GM23248 (cell line): Measurements from ENCODE around the gene MEX3A. TPM values are rescaled to one million over a fixed set of nuclear protein-coding genes. Genes with fewer than 3 reads are reported as not detected.
"Not testable (repeated sequence)": the region's sequence is repeated elsewhere in the genome, so short reads cannot be mapped to it uniquely, and the experiment has no call there.

Experiments used
- DNase-seq: peaks from one replicate; pipeline ENCODE4 v3.0.0-alpha.2; 2015
- H2AFZ ChIP-seq: fragments of 200-600 bp; sonication (generic); 2 replicates; pipeline ENCODE4 v1.6.1; 2016; ENCODE audit warnings: antibody characterized with exemption
- H3F3A ChIP-seq: fragments of 200-600 bp; sonication (generic); 2 replicates; pipeline ENCODE4 v1.6.1; 2016; ENCODE audit warnings: mild to moderate bottlenecking, antibody characterized with exemption, mixed run types; ENCODE audit not compliant: insufficient read depth
- H3K27ac ChIP-seq: fragments of 200-600 bp; sonication (generic); 2 replicates; pipeline ENCODE4 v1.5.1; 2016; ENCODE audit warnings: mild to moderate bottlenecking
- H3K27me3 ChIP-seq: fragments of 200-600 bp; sonication (generic); replicated peaks from 2 replicates; pipeline ENCODE4 v1.6.1; 2016; ENCODE audit warnings: mild to moderate bottlenecking; ENCODE audit not compliant: insufficient read depth
- H3K36me3 ChIP-seq: fragments of 200-600 bp; sonication (generic); 2 replicates; pipeline ENCODE4 v1.6.1; 2016; ENCODE audit warnings: low read depth, mild to moderate bottlenecking
- H3K4me1 ChIP-seq: fragments of 200-600 bp; sonication (generic); 2 replicates; pipeline ENCODE4 v1.6.1; 2016; ENCODE audit warnings: mild to moderate bottlenecking; ENCODE audit not compliant: insufficient read depth
- H3K4me2 ChIP-seq: fragments of 200-600 bp; sonication (generic); one replicate; pipeline ENCODE4 v1.6.1; 2016; ENCODE audit warnings: mild to moderate bottlenecking; ENCODE audit not compliant: unreplicated experiment
- H3K4me3 ChIP-seq: fragments of 200-600 bp; sonication (generic); 2 replicates; pipeline ENCODE4 v1.5.1; 2016; ENCODE audit warnings: mild to moderate bottlenecking
- H3K79me2 ChIP-seq: fragments of 200-600 bp; sonication (generic); 2 replicates; pipeline ENCODE4 v1.6.1; 2016; ENCODE audit warnings: mild to moderate bottlenecking; ENCODE audit not compliant: insufficient read depth
- H3K9ac ChIP-seq: fragments of 200-600 bp; sonication (generic); 2 replicates; pipeline ENCODE4 v1.6.1; 2016; ENCODE audit warnings: mild to moderate bottlenecking
- H3K9me2 ChIP-seq: fragments of 200-600 bp; sonication (generic); 2 replicates; pipeline ENCODE4 v1.6.1; 2016; ENCODE audit warnings: mixed run types, mild to moderate bottlenecking, moderate library complexity; ENCODE audit not compliant: insufficient read depth
- H3K9me3 ChIP-seq: fragments of 200-600 bp; sonication (generic); one replicate; pipeline ENCODE4 v1.6.1; 2017; ENCODE audit warnings: low read depth
- H4K20me1 ChIP-seq: fragments of 200-600 bp; sonication (generic); 2 replicates; pipeline ENCODE4 v1.6.0; 2016; ENCODE audit not compliant: insufficient read depth
- EZH2 ChIP-seq: fragments of 200-600 bp; sonication (generic); IDR thresholded peaks from 2 replicates; pipeline ENCODE4 v1.6.1; 2018; ENCODE audit warnings: antibody characterized with exemption, mild to moderate bottlenecking; ENCODE audit not compliant: insufficient read depth, poor library complexity, severe bottlenecking
- EZH2phosphoT487 ChIP-seq: fragments of 200-600 bp; sonication (generic); IDR thresholded peaks from 2 replicates; pipeline ENCODE4 v1.6.1; 2018; ENCODE audit warnings: antibody characterized with exemption, moderate library complexity, mild to moderate bottlenecking, low read depth; ENCODE audit not compliant: insufficient read depth
- WGBS, 2 experiments: methylation state at CpG; one replicate each; pipeline ENCODE4 v1.1.6; 2015 to 2017; ENCODE audit warnings: low lambda C conversion rate in 2 of 2, low coverage in 1 of 2; ENCODE audit errors: missing lambda C conversion rate in 2 of 2; 5-methylcytosine and 5-hydroxymethylcytosine counted together
- in situ Hi-C: fragments of 300-500 bp; cut with MboI; formaldehyde crosslinking; loops from 2 replicates; pipeline ENCODE4 v1.15.0; 2020
- polyA plus RNA-seq: library from polyadenylated mRNA; unstranded; fragments of >200 nt; fragmentation: Nextera tagmentation; extraction: Ambion mirVana; gene quantifications from 2 replicates; pipeline ENCODE4 v1.2.1, GENCODE V29; 2016
- total RNA-seq: library from RNA; depleted of rRNA; stranded (reverse); fragments of >200 nt; shearing (Covaris generic); gene quantifications from 2 replicates; pipeline ENCODE4 v1.2.3, GENCODE V29; 2014

MEX3A gene
- total and polyA plus RNA-seq, 2 experiments from 2014 or later, result 0.05 to 0.22 TPM

DNA sequence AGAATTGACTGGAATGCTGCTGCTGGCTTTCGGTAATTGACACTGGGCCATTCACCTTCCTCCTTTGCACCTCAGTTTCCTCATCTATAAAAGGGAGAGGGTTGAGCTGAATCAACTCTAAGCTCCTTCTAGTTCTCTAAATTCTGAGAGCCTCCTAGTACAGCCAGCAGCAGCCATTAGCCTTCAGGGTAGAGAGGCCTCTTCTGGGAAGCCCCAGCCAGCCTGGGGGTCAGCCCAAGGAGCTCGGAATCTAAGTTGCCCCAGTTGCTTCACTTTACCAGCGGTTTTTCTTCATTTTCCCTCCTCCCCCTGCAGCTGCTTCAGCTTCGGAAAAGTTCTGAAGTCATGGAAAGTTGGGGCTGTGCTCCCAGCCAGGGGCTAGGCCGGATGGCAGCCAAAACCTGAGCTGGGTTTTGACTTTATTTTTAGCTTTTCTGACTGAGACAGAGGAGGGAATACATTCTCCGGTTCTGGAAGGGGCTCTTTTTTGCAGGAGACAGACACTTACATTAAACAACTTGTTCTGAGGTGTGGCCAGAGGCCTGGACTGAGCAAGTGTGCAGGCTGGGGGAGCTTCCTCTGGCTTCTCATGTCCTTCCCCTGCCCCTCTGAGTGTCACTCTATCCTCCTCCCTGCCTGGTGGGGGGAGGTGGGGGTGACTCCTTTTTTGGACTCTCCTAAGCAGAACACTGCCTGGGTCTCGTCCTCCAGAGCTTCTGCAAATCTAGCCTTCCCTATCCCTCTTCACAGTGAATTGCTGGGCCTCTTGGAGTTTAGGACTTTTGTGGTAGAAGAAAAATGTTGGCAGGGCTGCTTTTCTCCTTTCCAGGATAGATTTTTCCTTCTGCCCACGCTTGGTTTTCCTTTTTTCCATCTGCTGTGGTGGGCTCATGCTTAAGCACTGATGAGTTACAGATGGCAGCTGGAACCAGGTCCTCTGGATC lies 46.7 kb upstream of the MEX3A start:
- peak overlapping the region; percentile 100 for H3K9ac ChIP-seq
- no peaks in the 10 kb centered on the region for H3K9me3 ChIP-seq
- peak overlapping the region; percentile 98 for H3K4me2 ChIP-seq
- H3K4me3 ChIP-seq, result peak overlapping the region; percentile 58
- H2AFZ ChIP-seq, result no peak overlapping the region
- TF ChIP-seq EZH2 (no peak), EZH2phosphoT487 (no peak)
- H3K79me2 ChIP-seq, result peaks cover 90% of the 10 kb centered on the region
- peaks cover 59% of the 10 kb centered on the region for H3K4me1 ChIP-seq
- H4K20me1 ChIP-seq, result no peaks in the 10 kb centered on the region
- peaks cover 39% of the 10 kb centered on the region for H3K36me3 ChIP-seq
- WGBS, 2 experiments, result 1 to 3% methylated on average over 8 of the region's 8 CpGs
- in situ Hi-C loops, result no loop called here
- H3K27me3 ChIP-seq, result no peaks in the 10 kb centered on the region
- peak; percentile 81 for DNase-seq
- H3K27ac ChIP-seq, result peak overlapping the region; percentile 100
- no peaks in the 10 kb centered on the region for H3K9me2 ChIP-seq
- H3F3A ChIP-seq, result peaks cover 69% of the 10 kb centered on the region

DNA sequence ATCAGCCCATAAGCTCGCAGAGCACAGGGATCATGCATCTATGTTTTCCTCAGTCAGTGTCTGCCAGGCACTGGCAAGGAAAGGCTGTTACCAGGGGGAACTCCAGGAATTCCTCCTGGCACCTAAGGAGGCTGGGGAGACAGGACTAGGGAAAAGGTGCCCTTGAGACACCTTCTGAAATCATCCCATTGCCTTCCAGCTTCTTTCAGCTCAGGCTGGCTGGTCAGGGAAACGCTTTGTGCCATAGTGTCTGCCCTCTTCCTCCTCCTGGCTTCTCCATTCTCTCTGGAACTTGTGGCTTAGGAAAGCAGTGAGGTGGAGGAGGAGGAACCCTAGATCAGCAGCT lies 46.0 kb upstream of the MEX3A start:
- no peaks in the 10 kb centered on the region for H4K20me1 ChIP-seq
- H3K36me3 ChIP-seq, result peaks cover 32% of the 10 kb centered on the region
- H3K27me3 ChIP-seq, result no peaks in the 10 kb centered on the region
- H3K4me3 ChIP-seq, result peak overlapping the region; percentile 58
- DNase-seq, result peak; percentile 43
- peaks cover 65% of the 10 kb centered on the region for H3K4me1 ChIP-seq
- peak overlapping the region; percentile 98 for H3K4me2 ChIP-seq
- TF ChIP-seq EZH2 (no peak), EZH2phosphoT487 (no peak)
- 3 to 5% methylated on average over 2 of the region's 2 CpGs for WGBS, 2 experiments
- H3K27ac ChIP-seq, result peak overlapping the region; percentile 100
- in situ Hi-C loops, result no loop called here
- H2AFZ ChIP-seq, result no peak overlapping the region
- H3K9me2 ChIP-seq, result no peaks in the 10 kb centered on the region
- H3K79me2 ChIP-seq, result peaks cover 90% of the 10 kb centered on the region
- H3F3A ChIP-seq, result peaks cover 67% of the 10 kb centered on the region
- peak overlapping the region; percentile 100 for H3K9ac ChIP-seq
- no peaks in the 10 kb centered on the region for H3K9me3 ChIP-seq

DNA sequence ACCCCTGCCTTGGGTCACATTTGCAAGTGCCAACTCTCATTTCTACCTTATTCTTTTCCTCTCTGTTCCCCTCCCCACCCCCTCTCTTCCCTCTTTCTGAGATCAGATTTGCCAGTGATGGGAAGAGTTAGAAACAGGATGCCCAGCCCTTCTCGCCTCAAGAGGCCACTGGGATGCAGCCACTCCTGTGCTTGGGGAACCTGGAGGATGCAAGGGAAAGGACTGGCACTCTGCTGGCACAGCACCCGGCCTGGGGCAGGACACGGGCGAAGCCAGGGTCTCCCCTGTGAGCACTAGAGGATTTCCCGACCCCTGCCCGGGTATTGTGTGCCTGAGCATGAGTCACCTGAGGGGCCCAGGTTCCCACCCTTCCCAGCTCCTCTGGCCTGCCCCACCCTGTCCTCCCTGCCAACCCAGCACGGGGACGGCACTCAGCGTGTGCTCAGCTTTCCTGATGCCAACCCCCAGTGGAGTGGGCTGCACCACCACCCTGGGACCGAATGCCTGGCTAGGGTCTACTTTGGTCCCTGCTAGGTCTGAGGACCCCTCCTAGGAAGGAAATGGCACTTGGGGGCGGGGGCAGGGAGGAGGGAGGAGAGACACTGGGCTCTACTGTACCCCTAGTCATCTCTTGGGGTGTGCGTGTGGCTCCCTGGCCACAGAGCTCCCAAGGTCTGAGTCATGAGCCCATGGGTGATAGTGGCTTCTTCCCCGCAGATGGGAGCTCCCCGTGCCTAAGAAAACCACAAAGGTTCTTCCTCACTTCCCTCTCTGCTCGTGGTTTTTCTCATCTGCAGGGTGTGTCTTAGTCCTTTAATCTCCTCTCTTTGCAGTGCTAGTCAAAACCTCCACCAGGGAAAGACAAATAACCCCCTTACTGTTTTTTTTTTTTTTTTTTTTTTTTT lies 44.6 kb upstream of the MEX3A start:
- H3K9ac ChIP-seq, result peak overlapping the region; percentile 100
- no peak for TF ChIP-seq EZH2
- no peak for TF ChIP-seq EZH2phosphoT487

GRCh38 chr1:156126043-156126629 lies 43.9 kb upstream of the MEX3A start:
- Histone ChIP-seq H2AFZ (no peak overlapping the region), H3K9me3 (no peaks in the 10 kb centered on the region), H3K79me2 (peaks cover 90% of the 10 kb centered on the region), H4K20me1 (no peaks in the 10 kb centered on the region), H3K4me1 (peaks cover 87% of the 10 kb centered on the region), H3K9me2 (no peaks in the 10 kb centered on the region), H3K27me3 (no peaks in the 10 kb centered on the region), H3K36me3 (peaks cover 16% of the 10 kb centered on the region), H3K4me3 (peak overlapping the region; percentile 63), H3K9ac (peak overlapping the region; percentile 100), H3K27ac (peak overlapping the region; percentile 100), H3F3A (peaks cover 71% of the 10 kb centered on the region), H3K4me2 (peak overlapping the region; percentile 98)
- DNase-seq, result peak; percentile 98
- 2 to 4% methylated on average over 11 of the region's 11 CpGs for WGBS, 2 experiments
- in situ Hi-C loops, result no loop called here
- TF ChIP-seq EZH2, result no peak
- no peak for TF ChIP-seq EZH2phosphoT487

More for the DNA sequence above, 44.6 kb upstream of the MEX3A start:
- in situ Hi-C loops, result no loop called here
- Histone ChIP-seq H3K9me2 (no peaks in the 10 kb centered on the region), H3K9me3 (no peaks in the 10 kb centered on the region), H3F3A (peaks cover 69% of the 10 kb centered on the region), H3K79me2 (peaks cover 90% of the 10 kb centered on the region), H4K20me1 (no peaks in the 10 kb centered on the region), H3K27me3 (no peaks in the 10 kb centered on the region), H2AFZ (no peak overlapping the region), H3K4me1 (peaks cover 79% of the 10 kb centered on the region), H3K4me2 (peak overlapping the region; percentile 98), H3K4me3 (peak overlapping the region; percentile 63), H3K27ac (peak overlapping the region; percentile 100), H3K36me3 (peaks cover 24% of the 10 kb centered on the region)
- 1 to 6% methylated on average over 14 to 15 of the region's 15 CpGs for WGBS, 2 experiments
- DNase-seq, result peak; percentile 98

DNA sequence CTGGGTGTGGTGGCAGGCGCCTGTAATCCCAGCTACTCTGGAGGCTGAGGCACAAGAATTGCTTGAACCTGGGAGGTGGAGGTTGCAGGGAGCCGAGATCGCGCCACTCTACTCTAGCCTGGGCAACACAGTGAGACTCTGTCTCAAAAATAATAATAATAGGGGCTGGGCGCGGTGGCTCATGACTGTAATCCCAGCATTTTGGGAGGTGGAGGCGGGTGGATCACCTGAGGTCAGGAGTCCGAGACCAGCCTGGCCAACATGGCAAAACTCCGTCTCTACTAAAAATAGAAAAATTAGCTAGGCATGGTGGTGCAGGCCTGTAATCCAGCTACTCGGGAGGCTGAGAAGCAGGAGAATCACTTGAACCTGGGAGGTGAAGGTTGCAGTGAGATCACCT lies 43.3 kb upstream of the MEX3A start:
- in situ Hi-C loops, H4K20me1 ChIP-seq, H3K9me2 ChIP-seq, H3K9me3 ChIP-seq, H2AFZ ChIP-seq, H3K27me3 ChIP-seq: not testable (repeated sequence)
- peak overlapping the region; percentile 98 for H3K4me2 ChIP-seq
- WGBS, 2 experiments, result 24 to 30% methylated on average over 10 of the region's 10 CpGs
- H3K9ac ChIP-seq, result peak overlapping the region; percentile 100
- peaks cover 90% of the 10 kb centered on the region for H3K79me2 ChIP-seq
- H3F3A ChIP-seq, result peaks cover 75% of the 10 kb centered on the region
- peak; percentile 33 for DNase-seq
- peaks cover 90% of the 10 kb centered on the region for H3K4me1 ChIP-seq
- peak overlapping the region; percentile 100 for H3K27ac ChIP-seq
- peak overlapping the region; percentile 100; the same call in 1 of the 2 replicates for H3K4me3 ChIP-seq
- peaks cover 10% of the 10 kb centered on the region for H3K36me3 ChIP-seq
